Epidermal melanocyte (primary cell): ENCODE measurements around the gene HEXA.
A peak's percentile ranks its signal among the peaks of the same experiment; 100 is the strongest.
"Not testable (repeated sequence)": the region's sequence is repeated elsewhere in the genome, so short reads cannot be mapped to it uniquely, and the experiment has no call there.

Experiments
- DNase-seq: peaks from one replicate; pipeline ENCODE4 v3.0.0; 2011; ENCODE audit warnings: low spot score; ENCODE audit not compliant: insufficient read length

HEXA gene

GRCh38 chr15:72375846-72376581 is at the start of gene HEXA:
TSS of gene HEXA (minus strand) at chr15:72376014. CDS start at chr15:72375972, 42 bp downstream.
- DNase-seq = peak; percentile 73

- no peak for DNase-seq
Measured at GRCh38 chr15:72423256-72423655, 47.4 kb upstream of the HEXA start.

GRCh38 chr15:72421484-72421883 is 45.7 kb upstream of the HEXA start:
- DNase-seq = no peak

GRCh38 chr15:72420576-72420975 is 44.8 kb upstream of the HEXA start:
- no peak for DNase-seq

- not testable (repeated sequence) for DNase-seq
Measured at GRCh38 chr15:72419768-72420167, 44.0 kb upstream of the HEXA start.

- no peak for DNase-seq
Measured at GRCh38 chr15:72415304-72415703, 39.5 kb upstream of the HEXA start.

GRCh38 chr15:72413337-72413736 is 37.5 kb upstream of the HEXA start:
- DNase-seq = not testable (repeated sequence)

- DNase-seq = no peak
Measured at GRCh38 chr15:72411544-72411943, 35.7 kb upstream of the HEXA start.

- DNase-seq = no peak
Measured at GRCh38 chr15:72411111-72411510, 35.3 kb upstream of the HEXA start.

GRCh38 chr15:72406936-72407335 is 31.1 kb upstream of the HEXA start:
- DNase-seq = no peak

GRCh38 chr15:72404841-72405240 is 29.0 kb upstream of the HEXA start:
- no peak for DNase-seq

- no peak for DNase-seq
Measured at GRCh38 chr15:72404356-72404755, 28.5 kb upstream of the HEXA start.

GRCh38 chr15:72402726-72403125 is 26.9 kb upstream of the HEXA start:
- no peak for DNase-seq

GRCh38 chr15:72398648-72399047 is 22.8 kb upstream of the HEXA start:
- no peak for DNase-seq

GRCh38 chr15:72397796-72398588 is 22.2 kb upstream of the HEXA start, which contains the start of gene TMEM202:
TSS of gene TMEM202 (plus strand) at chr15:72398305. CDS start at chr15:72398327, 22 bp downstream.
- no peak for DNase-seq

- not testable (repeated sequence) for DNase-seq
Measured at GRCh38 chr15:72396331-72396730, 20.5 kb upstream of the HEXA start.

GRCh38 chr15:72389231-72389630 is 13.4 kb upstream of the HEXA start:
- no peak for DNase-seq

GRCh38 chr15:72387741-72388140 is 11.9 kb upstream of the HEXA start:
- no peak for DNase-seq

GRCh38 chr15:72382146-72382545 is 6.3 kb upstream of the HEXA start:
- no peak for DNase-seq

GRCh38 chr15:72380743-72381142 is 4.9 kb upstream of the HEXA start:
- no peak for DNase-seq

GRCh38 chr15:72379856-72380430 is 4.1 kb upstream of the HEXA start:
- no peak for DNase-seq

GRCh38 chr15:72379106-72379505 is 3.3 kb upstream of the HEXA start:
- DNase-seq = not testable (repeated sequence)
